IPS-20b (cell line): ENCODE results near the gene PRKCI.

Source experiments
- H3K27ac ChIP-seq: one replicate; pipeline ENCODE4 v1.5.1; 2013; ENCODE audit warnings: low read length
- H3K27me3 ChIP-seq: 2 replicates; pipeline ENCODE4 v1.6.1; 2013; ENCODE audit warnings: mild to moderate bottlenecking, low read length, inconsistent platforms; ENCODE audit not compliant: insufficient read depth
- H3K36me3 ChIP-seq: 2 replicates; pipeline ENCODE4 v1.6.1; 2013; ENCODE audit warnings: low read depth, mild to moderate bottlenecking, inconsistent platforms, low read length, moderate library complexity; ENCODE audit not compliant: insufficient read depth
- H3K4me1 ChIP-seq: 2 replicates; pipeline ENCODE4 v1.6.1; 2013; ENCODE audit warnings: mild to moderate bottlenecking, control low read depth, inconsistent platforms, low read length, moderate library complexity; ENCODE audit not compliant: insufficient read depth
- H3K4me3 ChIP-seq: 2 replicates; pipeline ENCODE4 v1.5.1; 2013; ENCODE audit warnings: mild to moderate bottlenecking, low read length, inconsistent platforms
- H3K9ac ChIP-seq: 2 replicates; pipeline ENCODE4 v1.6.1; 2013; ENCODE audit warnings: low read depth, mild to moderate bottlenecking, inconsistent platforms, low read length, moderate library complexity
- H3K9me3 ChIP-seq: 2 replicates; pipeline ENCODE4 v1.6.1; 2013; ENCODE audit warnings: mild to moderate bottlenecking, low read depth, low read length, inconsistent platforms; ENCODE audit not compliant: insufficient read depth

PRKCI gene

DNA sequence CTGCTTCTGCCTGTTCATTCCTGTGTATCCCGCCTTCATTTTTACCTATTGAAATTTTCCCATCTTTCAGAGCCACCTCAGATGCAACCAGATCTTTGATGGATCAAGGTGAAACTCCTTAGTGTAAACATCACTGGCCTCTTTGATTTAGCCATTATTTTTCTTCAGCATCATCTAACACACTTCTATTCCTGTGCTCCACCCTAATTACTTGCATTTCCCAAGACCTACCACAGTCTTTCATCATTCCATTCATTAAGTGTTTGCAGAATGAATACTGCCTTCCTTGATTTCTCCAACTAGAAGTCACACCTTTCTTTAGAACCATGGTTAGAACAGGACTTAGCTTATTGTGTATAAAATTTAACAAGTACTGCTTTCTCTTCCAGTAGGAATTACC, 79.8 kb downstream of the PRKCI start:
- no peaks in the 10 kb centered on the region for H3K27me3 ChIP-seq
- no peak overlapping the region for H3K9ac ChIP-seq
- H3K4me3 ChIP-seq: no peak overlapping the region
- peaks cover 68% of the 10 kb centered on the region for H3K36me3 ChIP-seq
- H3K4me1 ChIP-seq: no peaks in the 10 kb centered on the region
- no peaks in the 10 kb centered on the region for H3K9me3 ChIP-seq
- no peak overlapping the region for H3K27ac ChIP-seq

GRCh38 chr3:170306015-170306414, 83.8 kb downstream of the PRKCI start:
- Histone ChIP-seq H3K36me3 (peaks cover 34% of the 10 kb centered on the region), H3K27ac (no peak overlapping the region), H3K9ac (no peak overlapping the region), H3K4me1 (no peaks in the 10 kb centered on the region; the same call in 1 of the 2 replicates), H3K27me3 (no peaks in the 10 kb centered on the region), H3K9me3 (no peaks in the 10 kb centered on the region), H3K4me3 (no peak overlapping the region)

DNA sequence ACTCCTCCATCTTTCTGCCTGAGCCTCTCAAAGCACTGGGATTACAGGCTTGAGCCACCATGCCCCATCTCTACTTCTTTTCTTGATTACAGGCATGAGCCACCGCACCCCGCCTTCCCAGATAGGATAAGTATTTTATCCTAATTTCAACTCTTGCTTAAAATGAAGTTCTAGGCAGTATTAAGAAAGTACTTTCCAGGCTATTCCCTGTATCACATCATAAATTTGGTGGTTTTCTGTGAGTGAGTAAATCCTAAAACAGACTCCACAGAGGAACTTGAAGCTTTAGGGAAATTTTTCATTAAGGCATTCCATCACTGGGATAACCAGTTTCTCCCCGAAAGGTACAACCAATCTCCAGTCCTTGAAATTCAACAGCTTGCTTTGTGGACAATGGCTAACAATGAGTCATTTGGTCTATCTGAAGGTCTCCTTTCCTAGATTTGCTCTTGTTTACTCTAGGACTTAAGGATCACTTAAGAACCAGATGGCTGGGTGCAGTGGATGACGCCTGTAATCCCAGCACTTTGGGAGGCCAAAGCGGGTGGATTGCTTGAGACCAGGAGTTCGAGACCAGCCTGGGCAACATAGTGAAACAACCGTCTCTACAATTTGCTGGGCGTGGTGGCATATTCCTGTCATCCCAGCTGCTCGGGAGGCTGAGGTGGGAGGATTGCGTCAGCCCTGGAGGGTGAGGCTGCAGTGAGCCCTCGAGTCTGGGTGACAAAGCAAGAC, 85.6 kb downstream of the PRKCI start:
- no peaks in the 10 kb centered on the region for H3K9me3 ChIP-seq
- H3K27me3 ChIP-seq: no peaks in the 10 kb centered on the region
- H3K4me1 ChIP-seq: no peaks in the 10 kb centered on the region; the same call in 1 of the 2 replicates
- peaks cover 16% of the 10 kb centered on the region for H3K36me3 ChIP-seq
- H3K9ac ChIP-seq: no peak overlapping the region
- H3K4me3 ChIP-seq: no peak overlapping the region
- H3K27ac ChIP-seq: no peak overlapping the region

GRCh38 chr3:170309046-170309445, 86.8 kb downstream of the PRKCI start:
- Histone ChIP-seq H3K27ac (no peak overlapping the region), H3K9me3 (no peaks in the 10 kb centered on the region), H3K27me3 (no peaks in the 10 kb centered on the region), H3K4me3 (no peak overlapping the region), H3K9ac (no peak overlapping the region), H3K36me3 (peaks cover 5% of the 10 kb centered on the region; the same call in 1 of the 2 replicates), H3K4me1 (no peaks in the 10 kb centered on the region; the same call in 1 of the 2 replicates)

GRCh38 chr3:170317954-170318353, 95.7 kb downstream of the PRKCI start:
- Histone ChIP-seq H3K36me3 (no peaks in the 10 kb centered on the region), H3K27ac (no peak overlapping the region), H3K9ac (no peak overlapping the region), H3K4me1 (peaks cover 22% of the 10 kb centered on the region), H3K4me3 (no peak overlapping the region), H3K9me3 (no peaks in the 10 kb centered on the region), H3K27me3 (no peaks in the 10 kb centered on the region)

DNA sequence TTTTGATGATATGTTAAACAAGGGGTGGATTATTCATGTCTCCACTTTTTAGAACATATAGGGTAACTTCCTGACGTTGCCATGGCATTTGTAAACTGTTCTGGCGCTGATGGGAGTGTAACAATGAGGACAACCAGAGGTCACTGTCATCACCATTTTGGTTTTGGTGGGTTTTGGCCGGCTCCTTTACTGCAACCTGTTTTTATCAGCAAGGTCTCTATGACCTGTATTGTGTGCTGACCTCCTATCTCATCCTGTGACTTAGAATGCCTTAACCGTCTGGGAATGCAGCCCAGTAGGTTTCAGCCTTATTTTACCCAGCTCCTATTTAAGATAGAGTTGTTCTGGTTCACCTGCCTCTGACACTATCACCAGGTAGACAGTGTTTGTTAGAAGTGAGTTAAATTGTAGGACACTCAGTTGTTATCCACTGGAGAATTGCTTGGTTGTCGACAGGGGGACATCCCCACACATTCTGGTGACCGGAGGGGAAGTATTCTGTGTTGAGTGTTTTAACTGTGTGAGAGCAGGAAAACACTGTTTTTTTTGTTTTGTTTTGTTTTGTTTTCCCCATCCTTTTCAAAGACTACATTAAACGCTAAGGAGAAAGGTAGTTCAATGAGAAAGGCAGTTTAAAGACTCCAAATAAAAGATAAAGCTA, 98.4 kb downstream of the PRKCI start:
- Histone ChIP-seq H3K27ac (no peak overlapping the region), H3K36me3 (no peaks in the 10 kb centered on the region), H3K4me3 (no peak overlapping the region), H3K27me3 (no peaks in the 10 kb centered on the region), H3K9ac (no peak overlapping the region), H3K9me3 (no peaks in the 10 kb centered on the region), H3K4me1 (peaks cover 25% of the 10 kb centered on the region)

DNA sequence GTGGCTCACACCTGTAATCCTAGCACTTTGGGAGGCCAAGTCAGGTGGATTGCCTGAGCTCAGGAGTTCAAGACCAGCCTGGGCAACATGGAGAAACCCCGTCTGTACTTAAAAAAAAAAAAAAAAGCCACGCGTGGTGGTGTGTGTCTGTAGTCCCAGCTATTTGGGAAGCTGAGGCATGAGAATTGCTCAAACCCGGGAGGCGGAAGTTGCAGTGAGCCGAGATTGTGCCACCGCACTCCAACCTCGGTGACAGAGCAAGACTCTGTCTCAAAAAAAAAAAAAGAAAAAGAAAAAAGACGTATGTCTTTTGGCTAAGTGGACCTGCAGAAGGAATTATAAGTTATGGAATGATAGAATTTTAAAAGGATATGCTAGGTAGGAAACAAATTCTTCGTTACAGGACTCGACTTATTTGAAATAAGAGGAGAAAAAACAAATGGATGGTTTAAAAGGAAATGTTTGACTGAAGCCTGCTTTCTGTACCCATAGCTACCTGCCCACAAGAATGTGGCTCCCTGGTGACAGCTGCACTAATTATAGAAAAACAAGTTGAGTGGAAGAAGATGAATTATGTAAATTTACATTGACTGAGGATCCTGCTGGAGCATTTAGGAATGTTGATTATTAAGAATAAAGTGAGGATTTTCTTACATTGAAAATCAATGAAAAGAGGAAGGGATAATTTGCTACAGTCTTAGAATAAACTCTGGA, 99.3 kb downstream of the PRKCI start:
- no peaks in the 10 kb centered on the region for H3K36me3 ChIP-seq
- no peak overlapping the region for H3K27ac ChIP-seq
- peaks cover 3% of the 10 kb centered on the region for H3K9me3 ChIP-seq
- no peaks in the 10 kb centered on the region for H3K27me3 ChIP-seq
- H3K4me1 ChIP-seq: peaks cover 25% of the 10 kb centered on the region
- H3K4me3 ChIP-seq: no peak overlapping the region
- H3K9ac ChIP-seq: no peak overlapping the region

- Histone ChIP-seq H3K27ac (no peak overlapping the region), H3K4me3 (no peak overlapping the region), H3K36me3 (no peaks in the 10 kb centered on the region), H3K27me3 (no peaks in the 10 kb centered on the region), H3K9ac (no peak overlapping the region), H3K4me1 (peaks cover 25% of the 10 kb centered on the region), H3K9me3 (peaks cover 9% of the 10 kb centered on the region)
These were observed 100.5 kb downstream of the PRKCI start for GRCh38 chr3:170322566-170323269.

GRCh38 chr3:170323331-170323730, 101.1 kb downstream of the PRKCI start:
- Histone ChIP-seq H3K27ac (no peak overlapping the region), H3K9me3 (peaks cover 9% of the 10 kb centered on the region), H3K27me3 (no peaks in the 10 kb centered on the region), H3K4me3 (no peak overlapping the region), H3K9ac (no peak overlapping the region), H3K36me3 (no peaks in the 10 kb centered on the region), H3K4me1 (peaks cover 25% of the 10 kb centered on the region)

DNA sequence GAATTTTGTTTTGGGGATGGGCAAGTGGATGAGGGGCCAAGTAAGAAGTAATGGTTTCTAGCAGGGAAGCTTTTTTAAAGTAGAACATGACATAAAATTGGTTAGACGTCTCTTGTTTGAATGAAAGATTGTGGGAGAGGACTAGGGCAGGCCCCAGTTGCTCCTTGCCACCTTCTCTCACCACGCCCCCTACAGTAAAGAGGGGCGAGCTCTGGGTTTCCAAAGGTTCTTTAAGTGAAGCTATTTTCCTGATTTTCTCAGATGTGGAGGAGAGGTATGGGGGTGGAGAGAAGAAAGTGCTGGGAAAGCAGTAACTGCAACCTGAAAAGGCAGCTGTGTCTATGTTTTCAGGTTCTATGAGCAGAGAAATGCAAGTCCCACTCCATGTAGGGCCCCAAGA, 102.7 kb downstream of the PRKCI start:
- H3K27me3 ChIP-seq: no peaks in the 10 kb centered on the region
- H3K36me3 ChIP-seq: no peaks in the 10 kb centered on the region
- no peak overlapping the region for H3K4me3 ChIP-seq
- peaks cover 9% of the 10 kb centered on the region for H3K9me3 ChIP-seq
- no peak overlapping the region for H3K9ac ChIP-seq
- H3K27ac ChIP-seq: no peak overlapping the region
- H3K4me1 ChIP-seq: peaks cover 25% of the 10 kb centered on the region

GRCh38 chr3:170327040-170327808, 105.0 kb downstream of the PRKCI start:
- Histone ChIP-seq H3K4me1 (peaks cover 10% of the 10 kb centered on the region), H3K27me3 (no peaks in the 10 kb centered on the region), H3K4me3 (no peak overlapping the region)

More at GRCh38 chr3:170327040-170327808, 105.0 kb downstream of the PRKCI start:
- no peak overlapping the region for H3K27ac ChIP-seq
- no peaks in the 10 kb centered on the region for H3K36me3 ChIP-seq
- H3K9ac ChIP-seq: no peak overlapping the region
- peaks cover 9% of the 10 kb centered on the region for H3K9me3 ChIP-seq
